A673 (cell line): ENCODE results near the gene NQO2. TPM values are rescaled to one million over a fixed set of nuclear protein-coding genes. Genes with fewer than 3 reads are reported as not detected.

ENCODE experiments used
- BruUV-seq: library from RNA; stranded (reverse); fragments of 400-500 nt; replicated peaks from 2 replicates; lab custom pipeline; 2021; lab: Mats Ljungman, UMichigan
- CTCF ChIA-PET: fragments of 300-600 bp; sonication (Branson Sonifier 250); formaldehyde crosslinking; loops from one replicate; lab custom pipeline; 2022; ENCODE audit warnings: antibody characterized with exemption; lab: Charles Lee
- POLR2A ChIA-PET: fragments of 300-600 bp; sonication (Branson Sonifier 250); formaldehyde crosslinking; loops from one replicate; lab custom pipeline; 2022; ENCODE audit warnings: antibody characterized with exemption; ENCODE audit not compliant: low non-redundant PET; lab: Charles Lee
- DNase-seq: peaks from one replicate; pipeline ENCODE4 v3.0.0-alpha.2; 2015; ENCODE audit warnings: low spot score
- H3K27ac ChIP-seq: fragments of 200-600 bp; sonication (generic); 2 replicates; pipeline ENCODE4 v1.5.1; 2016; ENCODE audit warnings: mixed run types, low read depth, mild to moderate bottlenecking, mixed read lengths, antibody characterized with exemption, low read length; ENCODE audit not compliant: poor library complexity, severe bottlenecking
- H3K27me3 ChIP-seq: fragments of 200-600 bp; sonication (generic); replicated peaks from 2 replicates; pipeline ENCODE4 v1.6.1; 2017; ENCODE audit warnings: mixed run types, low read depth, mild to moderate bottlenecking, mixed read lengths, antibody characterized with exemption, low read length; ENCODE audit not compliant: insufficient read depth, poor library complexity
- H3K36me3 ChIP-seq: fragments of 200-600 bp; sonication (generic); 2 replicates; pipeline ENCODE4 v1.6.1; 2016; ENCODE audit warnings: mixed run types, mild to moderate bottlenecking, mixed read lengths, antibody characterized with exemption, low read length; ENCODE audit not compliant: insufficient read depth, poor library complexity, severe bottlenecking
- H3K4me1 ChIP-seq: fragments of 200-600 bp; sonication (generic); 2 replicates; pipeline ENCODE4 v1.6.1; 2017; ENCODE audit warnings: mixed run types, mild to moderate bottlenecking, mixed read lengths, antibody characterized with exemption, low read length; ENCODE audit not compliant: insufficient read depth, poor library complexity, severe bottlenecking
- H3K4me3 ChIP-seq: fragments of 200-600 bp; sonication (generic); 2 replicates; pipeline ENCODE4 v1.5.1; 2016; ENCODE audit warnings: low read depth, mixed run types, mild to moderate bottlenecking, mixed read lengths, low read length; ENCODE audit not compliant: poor library complexity, severe bottlenecking
- H3K9me3 ChIP-seq: fragments of 200-600 bp; sonication (generic); 2 replicates; pipeline ENCODE4 v1.6.1; 2016; ENCODE audit warnings: mixed run types, low read depth, mild to moderate bottlenecking, mixed read lengths, antibody characterized with exemption, low read length; ENCODE audit not compliant: poor library complexity, severe bottlenecking
- EZH2 ChIP-seq: fragments of 200-600 bp; sonication (generic); IDR thresholded peaks from 2 replicates; pipeline ENCODE4 v1.6.1; 2017; ENCODE audit warnings: borderline replicate concordance, low read depth, mild to moderate bottlenecking, mixed read lengths, antibody characterized with exemption, low read length; ENCODE audit not compliant: poor library complexity, severe bottlenecking
- intact Hi-C: fragments of 100-400 bp; cut with micrococcal nuclease; formaldehyde crosslinking; loops from one replicate; pipeline ENCODE4 v1.10.0; 2022; ENCODE audit not compliant: unreplicated experiment
- total RNA-seq: library from RNA; stranded (reverse); gene quantifications from 2 replicates; pipeline ENCODE4 v1.2.3, GENCODE V29; 2021
- TF ChIP-seq, protein P1 (sequence below): fragments of 300-800, 200-600 bp; sonication (generic); conservative IDR thresholded peaks from 2 replicates; pipeline ENCODE4 v1.5.1; 2017; ENCODE audit warnings: low read depth, mild to moderate bottlenecking, antibody characterized with exemption, low read length, moderate library complexity, mixed read lengths

NQO2 gene
- total RNA-seq, 1 experiment from 2014 or later, result 97.3 TPM

DNA sequence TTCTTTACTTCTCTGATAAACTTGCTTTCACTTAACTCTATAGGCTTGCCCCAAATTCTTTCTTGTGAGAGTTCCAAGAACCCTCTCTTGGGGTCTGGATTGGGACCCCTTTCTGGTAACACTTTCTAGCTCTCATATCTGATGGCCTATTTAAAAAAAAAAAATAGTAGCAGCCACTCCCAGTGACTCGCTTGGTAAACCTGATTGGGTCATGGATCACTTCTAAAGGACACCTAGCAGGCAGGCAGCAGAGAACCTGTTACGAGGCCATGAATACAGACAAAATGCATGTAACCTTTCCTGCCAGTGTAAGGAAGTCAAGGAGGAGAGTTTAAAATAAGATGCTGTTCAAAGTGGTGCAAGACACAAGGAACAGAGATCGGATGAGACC lies 19.2 kb upstream of the NQO2 start:
- DNase-seq, result no peak
- ChIA-PET POLR2A (no interaction called here), CTCF (no interaction called here)
- Histone ChIP-seq H3K27ac (no peak overlapping the region), H3K27me3 (no peaks in the 10 kb centered on the region), H3K4me1 (no peaks in the 10 kb centered on the region), H3K9me3 (no peaks in the 10 kb centered on the region), H3K4me3 (no peak overlapping the region), H3K36me3 (no peaks in the 10 kb centered on the region)
- intact Hi-C loops, result no loop called here
- no peak for TF ChIP-seq EZH2
- TF ChIP-seq, protein P1, sequence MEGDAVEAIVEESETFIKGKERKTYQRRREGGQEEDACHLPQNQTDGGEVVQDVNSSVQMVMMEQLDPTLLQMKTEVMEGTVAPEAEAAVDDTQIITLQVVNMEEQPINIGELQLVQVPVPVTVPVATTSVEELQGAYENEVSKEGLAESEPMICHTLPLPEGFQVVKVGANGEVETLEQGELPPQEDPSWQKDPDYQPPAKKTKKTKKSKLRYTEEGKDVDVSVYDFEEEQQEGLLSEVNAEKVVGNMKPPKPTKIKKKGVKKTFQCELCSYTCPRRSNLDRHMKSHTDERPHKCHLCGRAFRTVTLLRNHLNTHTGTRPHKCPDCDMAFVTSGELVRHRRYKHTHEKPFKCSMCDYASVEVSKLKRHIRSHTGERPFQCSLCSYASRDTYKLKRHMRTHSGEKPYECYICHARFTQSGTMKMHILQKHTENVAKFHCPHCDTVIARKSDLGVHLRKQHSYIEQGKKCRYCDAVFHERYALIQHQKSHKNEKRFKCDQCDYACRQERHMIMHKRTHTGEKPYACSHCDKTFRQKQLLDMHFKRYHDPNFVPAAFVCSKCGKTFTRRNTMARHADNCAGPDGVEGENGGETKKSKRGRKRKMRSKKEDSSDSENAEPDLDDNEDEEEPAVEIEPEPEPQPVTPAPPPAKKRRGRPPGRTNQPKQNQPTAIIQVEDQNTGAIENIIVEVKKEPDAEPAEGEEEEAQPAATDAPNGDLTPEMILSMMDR, result no peak
- no TSS peak for BruUV-seq

DNA sequence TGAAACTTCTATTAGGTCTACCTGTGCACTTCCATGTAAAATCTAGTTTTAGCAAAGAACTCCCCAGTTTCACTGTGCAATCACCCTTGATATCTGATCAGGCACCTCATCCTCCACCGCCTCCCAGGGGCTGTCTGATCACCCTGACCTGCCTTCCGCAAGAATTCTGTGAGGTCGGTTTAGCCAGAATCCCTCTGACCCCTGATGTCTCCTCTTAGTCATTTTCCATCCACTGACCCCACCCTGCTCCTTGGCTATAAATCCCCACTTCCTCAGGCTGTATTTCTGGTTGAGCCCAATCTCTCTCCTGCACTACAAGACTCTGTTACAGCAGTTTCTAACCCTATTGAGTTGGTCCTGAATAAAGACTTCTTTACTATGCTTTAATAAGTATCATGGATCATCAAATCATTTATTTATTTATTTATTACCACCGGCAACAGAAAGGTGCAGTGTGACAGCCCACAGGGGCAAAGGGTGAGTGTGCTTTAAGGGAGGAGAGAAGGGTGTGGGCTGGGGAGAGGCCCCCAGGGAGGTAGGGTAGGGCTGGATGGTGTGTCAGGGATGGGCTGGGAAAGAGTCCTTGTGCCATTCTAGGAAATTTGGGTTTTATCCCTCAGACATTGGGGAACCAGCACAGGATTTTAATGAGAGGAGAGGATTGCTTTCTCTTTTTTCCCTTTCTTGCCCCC lies 17.1 kb upstream of the NQO2 start:
- Histone ChIP-seq H3K9me3 (no peaks in the 10 kb centered on the region), H3K4me1 (peaks cover 4% of the 10 kb centered on the region), H3K4me3 (no peak overlapping the region), H3K36me3 (no peaks in the 10 kb centered on the region), H3K27me3 (no peaks in the 10 kb centered on the region), H3K27ac (no peak overlapping the region)
- intact Hi-C loops, result no loop called here
- CTCF ChIA-PET, result no interaction called here
- TF ChIP-seq, protein P1, result no peak
- TF ChIP-seq EZH2, result no peak
- no TSS peak for BruUV-seq
- no peak for DNase-seq
- POLR2A ChIA-PET, result no interaction called here

DNA sequence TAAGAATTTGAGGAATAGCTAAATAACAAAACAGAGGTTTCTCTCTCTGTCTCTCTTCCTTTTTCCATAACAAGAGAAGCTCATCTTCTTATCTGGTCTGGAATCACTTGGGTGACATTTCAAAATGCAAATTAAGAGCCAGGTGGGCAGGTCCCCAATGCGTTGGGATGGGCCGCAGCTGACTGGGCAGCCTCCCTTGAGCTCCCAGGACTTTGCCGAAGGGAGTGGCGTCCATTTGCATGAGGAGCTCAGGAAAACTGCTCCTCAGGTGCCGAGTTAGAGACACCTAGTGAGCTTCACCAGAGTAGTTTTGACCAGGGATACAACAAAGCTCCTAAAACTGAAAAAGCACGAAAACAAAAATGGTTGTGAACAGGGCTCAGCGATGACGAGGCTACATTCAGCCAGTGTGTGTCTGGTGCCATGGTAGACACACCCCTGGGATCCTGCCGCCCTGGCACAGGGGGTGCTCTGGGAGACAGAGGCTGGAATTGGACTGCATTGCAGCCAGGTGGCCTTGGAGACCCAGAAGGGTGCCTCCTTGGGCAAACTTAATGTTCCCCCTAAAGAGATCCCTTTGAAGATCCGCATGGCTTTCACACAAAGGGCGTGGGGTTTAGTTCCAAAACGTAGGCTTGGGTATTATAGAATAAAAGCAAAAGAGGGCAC lies 14.8 kb upstream of the NQO2 start:
- Histone ChIP-seq H3K9me3 (no peaks in the 10 kb centered on the region), H3K27me3 (no peaks in the 10 kb centered on the region), H3K36me3 (no peaks in the 10 kb centered on the region), H3K4me1 (peaks cover 12% of the 10 kb centered on the region), H3K4me3 (no peak overlapping the region), H3K27ac (no peak overlapping the region)
- BruUV-seq, result no TSS peak
- CTCF ChIA-PET, result interaction anchor here (0.9 kb wide), 1 partner anchor 32 kb away, joined by 3 read pairs; no protein-coding TSS in a partner anchor
- no peak for TF ChIP-seq EZH2
- TF ChIP-seq, protein P1, result no peak
- POLR2A ChIA-PET, result interaction anchor here (0.7 kb wide), 1 partner anchor 32 kb away, joined by 3 read pairs; no protein-coding TSS in a partner anchor
- intact Hi-C loops, result loop anchor here (5.0 kb wide), 3 partner anchors 138 to 248 kb away; no protein-coding TSS in a partner anchor
- DNase-seq, result no peak
